Right atrium auricular region (tissue), 2 donors: ENCODE results near the gene NTMT1. TPM values are rescaled to one million over a fixed set of nuclear protein-coding genes. Genes with fewer than 3 reads are reported as not detected.

Source experiments
- DNase-seq: peaks from one replicate; pipeline ENCODE4 v3.0.0-alpha.2; 2019; ENCODE audit warnings: low spot score
- H3K27ac ChIP-seq, 2 donors: fragments of 200-600 bp; sonication (generic); 1 replicate in 1 of 2; 2 replicates in 1 of 2; pipeline ENCODE4 v1.5.1; 2016 to 2019
- H3K27me3 ChIP-seq, 2 donors: fragments of 200-600 bp; sonication (generic); one replicate each; pipeline versions ENCODE4 v1.5.1 to v1.6.0; 2017 to 2019
- H3K36me3 ChIP-seq: fragments of 200-600 bp; sonication (generic); one replicate; pipeline ENCODE4 v1.5.1; 2016
- H3K4me1 ChIP-seq, 2 donors: fragments of 200-600 bp; sonication (generic); one replicate each; pipeline versions ENCODE4 v1.5.1 to v1.6.0; 2017 to 2019
- H3K4me3 ChIP-seq, 2 donors: fragments of 200-600 bp; sonication (generic); 1 replicate in 1 of 2; 2 replicates in 1 of 2; pipeline ENCODE4 v1.5.1; 2017 to 2019; ENCODE audit warnings: mild to moderate bottlenecking in 1 of 2, moderate library complexity in 1 of 2
- H3K9me3 ChIP-seq, 2 donors: fragments of 200-600 bp; sonication (generic); one replicate each; pipeline ENCODE4 v1.5.1; 2019
- total RNA-seq, 2 donors: library from RNA; depleted of rRNA; stranded (reverse); fragments of >200 nt; gene quantifications; one replicate each; pipeline ENCODE4 v1.1.0, GENCODE V29; 2016
- TF ChIP-seq, protein P1 (sequence below), 2 donors: fragments of 200-600 bp; sonication (generic); IDR thresholded peaks; one replicate each; pipeline ENCODE4 v1.5.1; 2019; ENCODE audit warnings: antibody characterized with exemption in 2 of 2

The NTMT1 gene
- total RNA-seq, 2 donors from 2014 or later: 33.7 to 36.0 TPM

DNA sequence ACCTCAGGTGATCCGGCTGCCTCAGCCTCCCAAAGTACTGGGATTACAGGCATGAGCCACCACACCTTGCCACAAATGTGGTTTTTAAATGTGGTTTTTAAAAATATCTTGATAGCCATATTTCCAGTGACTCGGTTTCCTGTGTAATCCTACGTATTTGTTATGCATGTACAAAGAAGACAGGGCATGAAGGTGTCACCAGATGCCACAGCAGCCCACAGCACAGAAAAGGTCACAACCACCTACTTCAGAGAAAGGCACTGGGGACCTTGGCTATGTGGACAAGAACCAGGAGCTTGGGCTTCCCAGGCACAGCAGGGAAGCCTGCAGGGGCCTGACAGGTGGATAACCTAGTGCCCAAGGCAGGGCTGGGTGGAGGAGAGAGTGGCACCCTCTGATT is 43.1 kb upstream of the NTMT1 start:
- Histone ChIP-seq H3K4me1 (peaks cover 0 to 5% of the 10 kb centered on the region in 2 donors), H3K27me3 (no peaks in the 10 kb centered on the region), H3K27ac (no peak overlapping the region), H3K36me3 (no peaks in the 10 kb centered on the region), H3K4me3 (no peak overlapping the region), H3K9me3 (no peaks in the 10 kb centered on the region)
- TF ChIP-seq, protein P1, sequence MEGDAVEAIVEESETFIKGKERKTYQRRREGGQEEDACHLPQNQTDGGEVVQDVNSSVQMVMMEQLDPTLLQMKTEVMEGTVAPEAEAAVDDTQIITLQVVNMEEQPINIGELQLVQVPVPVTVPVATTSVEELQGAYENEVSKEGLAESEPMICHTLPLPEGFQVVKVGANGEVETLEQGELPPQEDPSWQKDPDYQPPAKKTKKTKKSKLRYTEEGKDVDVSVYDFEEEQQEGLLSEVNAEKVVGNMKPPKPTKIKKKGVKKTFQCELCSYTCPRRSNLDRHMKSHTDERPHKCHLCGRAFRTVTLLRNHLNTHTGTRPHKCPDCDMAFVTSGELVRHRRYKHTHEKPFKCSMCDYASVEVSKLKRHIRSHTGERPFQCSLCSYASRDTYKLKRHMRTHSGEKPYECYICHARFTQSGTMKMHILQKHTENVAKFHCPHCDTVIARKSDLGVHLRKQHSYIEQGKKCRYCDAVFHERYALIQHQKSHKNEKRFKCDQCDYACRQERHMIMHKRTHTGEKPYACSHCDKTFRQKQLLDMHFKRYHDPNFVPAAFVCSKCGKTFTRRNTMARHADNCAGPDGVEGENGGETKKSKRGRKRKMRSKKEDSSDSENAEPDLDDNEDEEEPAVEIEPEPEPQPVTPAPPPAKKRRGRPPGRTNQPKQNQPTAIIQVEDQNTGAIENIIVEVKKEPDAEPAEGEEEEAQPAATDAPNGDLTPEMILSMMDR (IDR thresholded peaks at IDR 0.05): no peak
- no peak for DNase-seq

DNA sequence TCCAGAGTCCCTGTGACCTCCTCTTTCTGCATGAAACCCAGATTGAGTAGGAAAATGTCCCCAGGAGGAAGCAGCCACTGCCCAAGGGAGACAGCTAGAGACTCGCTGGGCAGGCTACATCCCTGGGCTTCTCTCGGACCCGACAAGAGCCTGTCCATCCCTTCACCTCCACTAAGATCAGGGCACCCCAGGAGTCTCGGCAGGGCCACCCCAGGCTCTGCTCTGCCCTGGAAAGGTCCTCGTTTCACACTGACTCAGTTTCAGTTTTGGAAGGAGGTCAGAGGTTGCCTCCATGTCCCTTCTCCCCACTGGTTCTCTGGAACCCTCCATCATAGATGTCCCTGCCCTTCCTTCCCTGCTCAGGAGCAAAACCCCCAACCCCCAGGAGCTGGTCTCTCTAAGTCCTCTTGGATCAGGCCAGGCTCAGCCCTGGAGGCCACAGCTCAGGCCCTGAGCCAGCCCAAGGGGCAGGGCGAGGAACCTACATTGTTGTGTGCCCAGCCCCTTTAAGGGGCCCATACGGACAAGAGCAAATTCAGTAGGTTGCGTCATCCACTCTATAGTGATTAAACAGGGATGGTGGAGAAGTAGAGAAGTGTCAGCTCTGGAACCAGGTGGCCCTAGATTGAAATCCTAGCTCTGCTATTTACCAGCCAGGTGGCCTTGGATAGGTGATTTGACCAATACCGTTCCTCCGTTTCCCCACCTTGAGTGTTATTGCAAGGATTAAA is 42.5 kb upstream of the NTMT1 start:
- TF ChIP-seq, protein P1 (IDR thresholded peaks at IDR 0.05): no peak
- Histone ChIP-seq H3K36me3 (no peaks in the 10 kb centered on the region), H3K9me3 (no peaks in the 10 kb centered on the region), H3K4me3 (no peak overlapping the region), H3K27ac (no peak overlapping the region), H3K4me1 (peaks cover 0 to 5% of the 10 kb centered on the region in 2 donors), H3K27me3 (no peaks in the 10 kb centered on the region)
- DNase-seq: no peak

DNA sequence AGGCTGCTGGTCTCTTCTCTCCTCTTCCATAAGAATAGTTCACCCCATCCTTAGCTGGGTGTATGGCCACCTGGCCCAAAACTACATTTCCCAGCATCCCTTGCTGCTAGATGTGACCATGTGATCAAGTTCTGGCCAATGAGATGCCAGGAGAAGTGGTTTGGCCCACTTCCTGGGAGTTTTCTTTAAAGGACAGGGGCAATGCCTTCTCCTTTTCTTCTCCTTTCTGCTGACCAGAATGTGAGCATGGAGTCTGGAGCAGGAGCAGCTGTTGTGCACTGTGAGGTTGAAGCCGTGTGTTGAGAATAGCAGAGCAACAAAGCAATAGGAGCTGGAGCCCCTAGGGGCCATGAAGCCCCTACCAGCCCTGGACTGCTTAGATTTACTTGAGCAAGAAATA is 41.8 kb upstream of the NTMT1 start:
- Histone ChIP-seq H3K27ac (no peak overlapping the region), H3K36me3 (no peaks in the 10 kb centered on the region), H3K27me3 (no peaks in the 10 kb centered on the region), H3K4me3 (no peak overlapping the region), H3K9me3 (no peaks in the 10 kb centered on the region), H3K4me1 (peaks cover 0 to 5% of the 10 kb centered on the region in 2 donors)
- TF ChIP-seq, protein P1 (IDR thresholded peaks at IDR 0.05): no peak
- DNase-seq: peak; percentile 73

DNA sequence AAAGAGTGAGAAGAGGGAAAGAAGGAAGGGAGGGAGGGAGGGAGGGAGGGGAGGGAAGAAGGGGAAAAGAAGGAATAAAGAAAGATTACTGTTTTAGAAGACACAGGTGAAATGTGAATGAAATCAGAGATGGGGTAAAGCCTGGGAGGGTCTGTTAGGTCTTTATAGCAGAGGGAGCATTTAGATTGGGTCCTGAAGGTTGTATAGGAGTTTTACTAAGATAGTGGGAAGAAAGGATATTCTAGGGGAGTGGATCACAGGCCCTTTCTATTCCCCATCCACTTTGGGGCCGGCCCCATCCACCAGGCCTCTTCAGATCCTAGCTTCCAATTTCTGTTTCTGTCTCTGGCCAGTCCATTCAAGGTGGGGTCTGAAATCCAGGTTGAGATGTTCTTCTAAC is 40.6 kb upstream of the NTMT1 start:
- no peaks in the 10 kb centered on the region for H3K36me3 ChIP-seq
- no peak overlapping the region for H3K4me3 ChIP-seq
- no peak overlapping the region for H3K27ac ChIP-seq
- peaks cover 0 to 5% of the 10 kb centered on the region in 2 donors for H3K4me1 ChIP-seq
- H3K27me3 ChIP-seq: no peaks in the 10 kb centered on the region
- DNase-seq: no peak
- TF ChIP-seq, protein P1 (IDR thresholded peaks at IDR 0.05): no peak
- no peaks in the 10 kb centered on the region for H3K9me3 ChIP-seq

DNA sequence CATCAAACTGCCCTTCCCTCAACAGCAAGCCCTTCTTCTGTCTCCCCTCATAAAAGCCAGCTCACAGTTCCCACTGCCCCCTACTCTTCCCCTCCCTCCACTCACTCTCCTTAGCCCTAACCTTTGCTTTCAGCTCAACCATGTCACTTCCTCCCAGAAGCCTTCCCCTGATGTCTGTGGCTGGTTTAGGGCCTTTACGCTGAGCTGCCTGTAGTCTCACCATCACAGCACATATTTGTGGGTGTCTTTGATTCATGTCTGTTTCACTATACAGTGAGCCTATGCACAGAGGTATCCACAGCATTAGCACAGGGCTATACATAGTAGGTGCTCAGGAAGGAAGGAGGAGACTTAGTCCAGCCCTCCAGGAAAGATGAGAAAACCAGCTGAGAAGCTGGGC is 39.7 kb upstream of the NTMT1 start:
- Histone ChIP-seq H3K36me3 (no peaks in the 10 kb centered on the region), H3K27me3 (no peaks in the 10 kb centered on the region), H3K9me3 (no peaks in the 10 kb centered on the region), H3K4me1 (peaks cover 0 to 5% of the 10 kb centered on the region in 2 donors), H3K27ac (no peak overlapping the region), H3K4me3 (no peak overlapping the region)
- TF ChIP-seq, protein P1 (IDR thresholded peaks at IDR 0.05): no peak
- DNase-seq: no peak

DNA sequence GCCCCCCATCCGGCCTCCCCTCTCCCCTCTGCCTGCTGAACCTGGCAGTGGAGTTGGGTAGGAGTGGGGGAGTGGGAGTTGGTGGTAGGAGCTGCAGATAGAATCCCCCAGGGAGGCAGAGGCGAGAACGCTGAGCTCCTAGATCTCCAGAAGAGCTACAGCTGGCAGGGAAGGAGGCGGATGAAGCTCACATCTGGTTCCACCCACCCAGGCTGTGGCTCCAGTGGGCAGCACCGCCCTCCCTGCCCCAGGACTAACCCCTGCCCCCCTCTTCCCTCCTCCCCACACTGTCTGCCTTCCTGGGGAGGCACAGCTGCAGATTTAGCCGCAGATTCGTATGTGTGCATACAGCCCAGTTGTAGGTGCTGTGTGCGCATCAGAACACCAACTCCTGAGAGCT is 39.3 kb upstream of the NTMT1 start:
- TF ChIP-seq, protein P1 (IDR thresholded peaks at IDR 0.05): no peak

More for the DNA sequence above, 39.3 kb upstream of the NTMT1 start:
- no peaks in the 10 kb centered on the region for H3K27me3 ChIP-seq
- H3K9me3 ChIP-seq: no peaks in the 10 kb centered on the region
- peaks cover 0 to 5% of the 10 kb centered on the region in 2 donors for H3K4me1 ChIP-seq
- no peaks in the 10 kb centered on the region for H3K36me3 ChIP-seq
- H3K4me3 ChIP-seq: no peak overlapping the region
- H3K27ac ChIP-seq: no peak overlapping the region
- no peak for DNase-seq
